Frontal cortex (tissue), 4 donors: ENCODE data around the gene CLIP2. TPM values are rescaled to one million over a fixed set of nuclear protein-coding genes. Genes with fewer than 3 reads are reported as not detected.
"Not testable (repeated sequence)": the region's sequence is repeated elsewhere in the genome, so short reads cannot be mapped to it uniquely, and the experiment has no call there.

Source experiments
- DNase-seq, 2 donors: peaks; one replicate each; pipeline ENCODE4 v3.0.0; 2012; ENCODE audit warnings: low spot score in 2 of 2
- FAIRE-seq: peaks from 2 replicates; lab custom pipeline; 2012; peaks lifted over from hg19 to GRCh38; lab: Jason Lieb, UNC
- total RNA-seq: library from RNA; depleted of rRNA; stranded (reverse); fragments of >200 nt; gene quantifications from one replicate; pipeline ENCODE4 v1.2.3, GENCODE V29; 2014
- donor health status: control.
- donor health status: control.
- donor health status: control.

CLIP2 gene
- total RNA-seq, 1 donor from 2014 or later = 113 TPM

- DNase-seq = no peak
- FAIRE-seq = no peak
These were observed 109.2 kb downstream of the CLIP2 start for GRCh38 chr7:74398426-74398825.

GRCh38 chr7:74399006-74399405 lies 109.8 kb downstream of the CLIP2 start:
- no peak for FAIRE-seq
- DNase-seq = no peak

- DNase-seq (no peak), FAIRE-seq (no peak)
These were observed 111.4 kb downstream of the CLIP2 start for GRCh38 chr7:74400420-74401136.

GRCh38 chr7:74401137-74401859 lies 112.1 kb downstream of the CLIP2 start:
- peak; percentile 54 to 78 for DNase-seq
- FAIRE-seq = no peak

GRCh38 chr7:74402668-74403067 lies 113.5 kb downstream of the CLIP2 start:
- not testable (repeated sequence) for FAIRE-seq, DNase-seq

GRCh38 chr7:74403521-74404387 lies 114.5 kb downstream of the CLIP2 start:
- DNase-seq = no peak
- no peak for FAIRE-seq

GRCh38 chr7:74404388-74404700 lies 115.1 kb downstream of the CLIP2 start:
- FAIRE-seq = no peak
- no peak for DNase-seq

- FAIRE-seq (no peak), DNase-seq (no peak)
These were observed 115.5 kb downstream of the CLIP2 start for GRCh38 chr7:74404741-74405140.

- FAIRE-seq (no peak), DNase-seq (no peak)
These were observed 116.1 kb downstream of the CLIP2 start for GRCh38 chr7:74405191-74405898.

GRCh38 chr7:74405899-74406512 lies 116.8 kb downstream of the CLIP2 start:
- no peak for FAIRE-seq
- no peak for DNase-seq

GRCh38 chr7:74407958-74408357 lies 118.8 kb downstream of the CLIP2 start:
- DNase-seq (no peak), FAIRE-seq (no peak)

- DNase-seq = no peak
- FAIRE-seq = no peak
These were observed 120.4 kb downstream of the CLIP2 start for GRCh38 chr7:74409571-74409970.

GRCh38 chr7:74410772-74411171 lies 121.6 kb downstream of the CLIP2 start:
- no peak for FAIRE-seq

GRCh38 chr7:74411571-74411970 lies 122.4 kb downstream of the CLIP2 start:
- DNase-seq, FAIRE-seq: not testable (repeated sequence)

More at GRCh38 chr7:74410772-74411171, 121.6 kb downstream of the CLIP2 start:
- no peak for DNase-seq

- no peak for DNase-seq
- no peak for FAIRE-seq
These were observed 122.8 kb downstream of the CLIP2 start for GRCh38 chr7:74412056-74412455.

- FAIRE-seq (no peak), DNase-seq (no peak)
These were observed 123.4 kb downstream of the CLIP2 start for GRCh38 chr7:74412603-74413002.

- DNase-seq, FAIRE-seq: not testable (repeated sequence)
These were observed 125.6 kb downstream of the CLIP2 start for GRCh38 chr7:74414595-74415333.

- FAIRE-seq (no peak), DNase-seq (peak; percentile 75 to 92)
These were observed 128.3 kb downstream of the CLIP2 start for GRCh38 chr7:74417419-74417971.
